Progenitor cell of endocrine pancreas (in vitro differentiated cells): ENCODE measurements around the gene FAM174B. TPM values are rescaled to one million over a fixed set of nuclear protein-coding genes. Genes with fewer than 3 reads are reported as not detected.

Experiments
- DNase-seq: peaks from one replicate; pipeline ENCODE4 v3.0.0; 2021; ENCODE audit warnings: low spot score; ENCODE audit not compliant: unreplicated experiment
- H3K27ac Mint-ChIP-seq: 2 replicates; pipeline ENCODE4 v1.8.0; 2021; ENCODE audit warnings: mild to moderate bottlenecking, moderate library complexity, mixed read lengths
- H3K27me3 Mint-ChIP-seq: 2 replicates; pipeline ENCODE4 v1.8.0; 2021; ENCODE audit warnings: mixed read lengths
- H3K36me3 Mint-ChIP-seq: 2 replicates; pipeline ENCODE4 v1.8.0; 2022; ENCODE audit warnings: mixed read lengths; ENCODE audit not compliant: insufficient read depth
- H3K4me1 Mint-ChIP-seq: 2 replicates; pipeline ENCODE4 v1.8.0; 2021; ENCODE audit warnings: low read depth, mixed read lengths
- H3K4me3 Mint-ChIP-seq: 2 replicates; pipeline ENCODE4 v1.8.0; 2021; ENCODE audit warnings: low read depth, mild to moderate bottlenecking, moderate library complexity, mixed read lengths
- H3K9me3 Mint-ChIP-seq: 2 replicates; pipeline ENCODE4 v1.8.0; 2021; ENCODE audit warnings: low read depth, mixed read lengths
- total RNA-seq: library from RNA; stranded (reverse); gene quantifications from 2 replicates; pipeline ENCODE4 v1.2.1, GENCODE V29; 2021
- TF ChIP-seq, protein P1 (sequence below): fragments of 200-600 bp; sonication (generic); IDR thresholded peaks from one replicate; pipeline ENCODE4 v1.5.0; 2021; ENCODE audit warnings: antibody characterized with exemption, mild to moderate bottlenecking; ENCODE audit not compliant: unreplicated experiment

The FAM174B gene
- total RNA-seq, 1 donor from 2014 or later, result 37.0 TPM

DNA sequence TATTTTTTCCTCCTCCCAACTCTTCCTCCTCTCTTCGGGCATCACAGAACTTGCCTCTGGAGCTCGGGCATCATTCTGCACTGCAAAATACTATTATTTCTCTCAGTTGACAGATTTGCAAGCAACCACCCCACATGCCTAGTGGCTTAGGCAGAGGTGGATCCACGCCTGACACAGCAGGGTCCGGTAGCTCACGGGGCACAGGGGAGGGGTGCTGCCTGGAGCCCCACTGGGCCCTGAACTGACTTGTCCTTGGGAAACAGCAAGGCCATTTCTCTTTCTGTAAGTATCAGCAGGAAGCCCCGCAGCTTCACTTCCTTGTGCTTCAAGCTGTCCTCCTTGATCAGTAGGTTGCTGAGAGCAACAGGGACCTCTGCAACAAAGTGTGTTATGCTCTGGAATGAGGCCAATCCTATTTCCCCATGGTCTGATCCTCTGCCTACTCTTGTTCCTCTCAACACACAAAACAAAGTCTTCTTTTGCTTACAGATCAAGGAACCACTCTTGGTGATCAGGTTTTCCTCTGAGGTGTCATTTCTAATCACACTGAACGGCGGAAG, 69.1 kb downstream of the FAM174B start:
- TF ChIP-seq, protein P1, sequence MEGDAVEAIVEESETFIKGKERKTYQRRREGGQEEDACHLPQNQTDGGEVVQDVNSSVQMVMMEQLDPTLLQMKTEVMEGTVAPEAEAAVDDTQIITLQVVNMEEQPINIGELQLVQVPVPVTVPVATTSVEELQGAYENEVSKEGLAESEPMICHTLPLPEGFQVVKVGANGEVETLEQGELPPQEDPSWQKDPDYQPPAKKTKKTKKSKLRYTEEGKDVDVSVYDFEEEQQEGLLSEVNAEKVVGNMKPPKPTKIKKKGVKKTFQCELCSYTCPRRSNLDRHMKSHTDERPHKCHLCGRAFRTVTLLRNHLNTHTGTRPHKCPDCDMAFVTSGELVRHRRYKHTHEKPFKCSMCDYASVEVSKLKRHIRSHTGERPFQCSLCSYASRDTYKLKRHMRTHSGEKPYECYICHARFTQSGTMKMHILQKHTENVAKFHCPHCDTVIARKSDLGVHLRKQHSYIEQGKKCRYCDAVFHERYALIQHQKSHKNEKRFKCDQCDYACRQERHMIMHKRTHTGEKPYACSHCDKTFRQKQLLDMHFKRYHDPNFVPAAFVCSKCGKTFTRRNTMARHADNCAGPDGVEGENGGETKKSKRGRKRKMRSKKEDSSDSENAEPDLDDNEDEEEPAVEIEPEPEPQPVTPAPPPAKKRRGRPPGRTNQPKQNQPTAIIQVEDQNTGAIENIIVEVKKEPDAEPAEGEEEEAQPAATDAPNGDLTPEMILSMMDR, result no peak
- H3K36me3 Mint-ChIP-seq, result no peaks in the 10 kb centered on the region
- no peak overlapping the region for H3K4me3 Mint-ChIP-seq
- no peak for DNase-seq
- no peaks in the 10 kb centered on the region for H3K4me1 Mint-ChIP-seq
- H3K27ac Mint-ChIP-seq, result no peak overlapping the region
- peaks cover 23% of the 10 kb centered on the region for H3K27me3 Mint-ChIP-seq
- H3K9me3 Mint-ChIP-seq, result no peaks in the 10 kb centered on the region

DNA sequence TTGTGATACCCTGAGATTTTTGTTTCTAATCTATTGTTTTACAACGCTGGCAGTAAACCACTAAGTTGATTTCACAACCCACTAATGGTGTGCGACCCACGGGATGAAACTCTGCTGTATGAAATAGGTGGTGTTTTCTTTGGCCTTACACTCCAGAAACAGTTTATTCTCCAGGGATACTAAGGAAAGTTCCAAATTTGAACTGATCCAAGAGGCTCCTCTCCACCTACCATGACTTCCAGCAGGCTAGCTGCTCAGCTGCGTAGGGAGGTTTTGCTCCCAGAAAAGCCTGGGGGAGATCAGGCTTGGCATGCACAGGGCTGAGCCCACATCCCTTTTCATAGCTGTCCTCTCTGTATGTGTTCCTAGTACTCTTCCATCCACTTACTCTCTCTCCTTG, 71.5 kb downstream of the FAM174B start:
- Mint-ChIP-seq H3K36me3 (no peaks in the 10 kb centered on the region), H3K4me3 (no peak overlapping the region), H3K27ac (no peak overlapping the region), H3K9me3 (no peaks in the 10 kb centered on the region), H3K4me1 (no peaks in the 10 kb centered on the region), H3K27me3 (peaks cover 29% of the 10 kb centered on the region)
- TF ChIP-seq, protein P1, result no peak
- no peak for DNase-seq

DNA sequence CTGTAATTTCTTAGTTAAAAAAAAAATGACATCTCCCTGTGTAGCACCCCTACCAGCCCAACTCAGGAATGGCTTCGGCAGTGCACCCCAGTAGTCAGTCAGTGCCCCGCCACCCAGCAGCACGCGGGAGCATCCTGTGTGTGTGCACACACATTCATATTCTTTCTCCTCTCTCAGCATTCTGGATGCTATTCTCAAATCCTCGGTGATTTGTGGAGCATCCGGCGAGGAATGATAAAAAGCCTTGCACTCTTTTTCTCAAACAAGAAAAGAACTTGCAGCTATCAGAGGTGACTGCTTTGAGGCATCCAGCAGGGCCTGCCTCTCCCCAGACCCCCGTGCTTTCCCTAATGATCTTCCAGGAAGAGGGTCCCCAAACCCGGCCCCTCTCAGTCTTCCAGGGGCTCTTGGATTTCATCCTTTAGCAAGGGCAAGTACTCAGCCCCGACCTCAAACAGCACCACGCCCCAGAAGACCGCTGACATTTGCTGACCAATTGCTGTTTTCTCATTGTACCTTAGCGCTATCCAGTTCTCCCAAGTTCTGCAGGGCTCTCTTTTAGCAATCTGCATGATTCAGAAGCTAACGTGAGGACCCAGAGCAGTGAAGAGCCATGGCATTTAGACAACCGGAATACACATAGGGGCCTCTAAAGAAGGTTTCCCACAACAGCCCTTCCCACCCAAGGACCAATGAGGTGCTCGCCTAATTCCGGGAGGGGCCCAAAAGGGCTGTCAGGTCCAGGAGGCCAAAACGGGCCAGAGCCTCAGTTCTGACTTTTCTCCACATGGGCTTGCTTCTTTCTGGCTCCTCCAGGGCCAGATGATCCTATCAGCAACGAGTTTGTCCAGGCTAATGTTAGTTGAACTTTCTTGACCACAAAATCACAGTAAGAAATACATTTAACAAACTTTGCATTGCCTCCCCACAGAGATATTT, 72.2 kb downstream of the FAM174B start:
- Mint-ChIP-seq H3K36me3 (no peaks in the 10 kb centered on the region), H3K4me1 (no peaks in the 10 kb centered on the region), H3K27me3 (peaks cover 31% of the 10 kb centered on the region), H3K9me3 (no peaks in the 10 kb centered on the region), H3K27ac (no peak overlapping the region), H3K4me3 (no peak overlapping the region)
- TF ChIP-seq, protein P1, result no peak
- DNase-seq, result no peak

DNA sequence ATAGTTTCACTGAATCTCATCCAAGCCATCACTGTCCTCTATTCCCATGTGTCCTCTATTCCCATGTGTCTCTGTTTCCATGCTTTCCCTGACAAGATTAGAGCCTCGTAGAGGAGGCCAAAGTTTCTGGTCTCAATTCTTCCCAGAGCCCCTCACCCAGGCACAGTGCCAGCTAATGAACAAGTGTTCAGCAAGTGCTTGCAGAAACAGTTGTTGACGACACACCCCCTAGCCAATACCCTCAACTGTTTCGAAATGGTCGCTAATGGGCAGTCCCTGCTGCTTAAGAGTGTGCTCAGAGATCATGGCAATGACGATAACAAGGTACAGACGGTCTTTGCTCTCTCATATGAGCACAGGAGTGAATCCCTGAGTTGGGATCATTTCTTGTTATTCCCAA, 73.4 kb downstream of the FAM174B start:
- H3K27me3 Mint-ChIP-seq, result peaks cover 39% of the 10 kb centered on the region
- no peaks in the 10 kb centered on the region for H3K9me3 Mint-ChIP-seq
- TF ChIP-seq, protein P1, result no peak
- H3K4me3 Mint-ChIP-seq, result no peak overlapping the region
- no peak overlapping the region for H3K27ac Mint-ChIP-seq
- H3K4me1 Mint-ChIP-seq, result no peaks in the 10 kb centered on the region
- DNase-seq, result no peak
- no peaks in the 10 kb centered on the region for H3K36me3 Mint-ChIP-seq

DNA sequence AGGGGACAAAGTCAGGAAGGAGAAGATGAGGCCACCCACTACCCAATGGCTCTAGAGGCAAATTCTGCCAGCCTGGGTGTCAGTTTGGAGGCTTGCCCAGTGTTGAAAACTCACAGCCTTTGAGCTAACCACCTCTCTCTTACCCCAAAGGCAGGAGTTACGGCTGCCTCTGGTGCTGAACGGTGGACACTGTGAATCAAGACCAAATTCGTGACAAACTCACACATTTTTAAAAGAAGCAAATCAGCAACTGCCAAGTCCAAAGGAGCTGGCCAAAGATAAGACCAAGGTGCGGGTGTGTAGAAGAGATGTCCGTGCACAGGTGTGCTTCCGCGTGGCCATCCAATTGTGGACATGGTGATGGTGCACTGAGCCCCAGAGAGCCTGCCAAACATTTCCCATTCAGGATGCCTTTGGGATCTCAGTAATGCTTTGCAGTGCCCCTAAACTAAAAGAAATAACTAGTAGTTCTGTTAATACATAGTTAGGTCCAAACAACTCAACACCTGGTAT, 74.6 kb downstream of the FAM174B start:
- H3K4me3 Mint-ChIP-seq, result no peak overlapping the region
- TF ChIP-seq, protein P1, result no peak
- H3K36me3 Mint-ChIP-seq, result no peaks in the 10 kb centered on the region
- no peak for DNase-seq
- H3K4me1 Mint-ChIP-seq, result no peaks in the 10 kb centered on the region
- H3K27me3 Mint-ChIP-seq, result peaks cover 37% of the 10 kb centered on the region
- no peaks in the 10 kb centered on the region for H3K9me3 Mint-ChIP-seq
- no peak overlapping the region for H3K27ac Mint-ChIP-seq
